Endodermal cell (in vitro differentiated cells): ENCODE data around the gene RCVRN. TPM values are rescaled to one million over a fixed set of nuclear protein-coding genes. Genes with fewer than 3 reads are reported as not detected.

Source experiments
- DNase-seq: peaks from one replicate; pipeline ENCODE4 v3.0.0-alpha.2; 2017
- H3K27ac ChIP-seq: 2 replicates; pipeline ENCODE4 v1.5.1; 2013; ENCODE audit warnings: mild to moderate bottlenecking, low read depth, low read length, moderate library complexity
- H3K27me3 ChIP-seq: 2 replicates; pipeline ENCODE4 v1.6.1; 2013; ENCODE audit warnings: mild to moderate bottlenecking, low read length, moderate library complexity; ENCODE audit not compliant: insufficient read depth, control insufficient read depth, poor library complexity, severe bottlenecking
- H3K36me3 ChIP-seq: 2 replicates; pipeline ENCODE4 v1.7.0; 2013; ENCODE audit warnings: mild to moderate bottlenecking, low read length, moderate library complexity; ENCODE audit not compliant: control insufficient read depth, insufficient read depth
- H3K4me1 ChIP-seq: one replicate; pipeline ENCODE4 v1.7.0; 2013; ENCODE audit warnings: low read length; ENCODE audit not compliant: control insufficient read depth, insufficient read depth
- H3K4me3 ChIP-seq: 2 replicates; pipeline ENCODE4 v1.5.1; 2013; ENCODE audit warnings: mild to moderate bottlenecking, low read length, moderate library complexity
- H3K9ac ChIP-seq: 2 replicates; pipeline ENCODE4 v1.6.1; 2013; ENCODE audit warnings: mild to moderate bottlenecking, low read length, moderate library complexity; ENCODE audit not compliant: poor library complexity, severe bottlenecking; ENCODE audit errors: extremely low read depth
- H3K9me3 ChIP-seq: 2 replicates; pipeline ENCODE4 v1.6.1; 2013; ENCODE audit warnings: mild to moderate bottlenecking, low read length, moderate library complexity; ENCODE audit not compliant: control insufficient read depth
- H3K27ac Mint-ChIP-seq: 2 replicates; pipeline ENCODE4 v1.8.0; 2020; ENCODE audit warnings: mixed read lengths
- H3K27me3 Mint-ChIP-seq: 2 replicates; pipeline ENCODE4 v1.8.0; 2021; ENCODE audit warnings: mild to moderate bottlenecking, mixed read lengths; ENCODE audit not compliant: insufficient read depth
- H3K36me3 Mint-ChIP-seq: 2 replicates; pipeline ENCODE4 v1.8.0; 2020; ENCODE audit warnings: low read depth, mixed read lengths
- H3K4me1 Mint-ChIP-seq: 2 replicates; pipeline ENCODE4 v1.8.0; 2020; ENCODE audit warnings: mixed read lengths
- H3K4me3 Mint-ChIP-seq: 2 replicates; pipeline ENCODE4 v1.8.0; 2020; ENCODE audit warnings: mild to moderate bottlenecking, moderate library complexity, mixed read lengths
- H3K9me3 Mint-ChIP-seq: 2 replicates; pipeline ENCODE4 v1.8.0; 2020; ENCODE audit warnings: mild to moderate bottlenecking, mixed read lengths
- CTCF ChIP-seq: fragments of 200-600 bp; sonication (generic); conservative IDR thresholded peaks from 2 replicates; pipeline ENCODE4 v1.5.0; 2021; ENCODE audit warnings: antibody characterized with exemption, mild to moderate bottlenecking
- WGBS, 2 experiments: methylation state at CpG; one replicate each; pipeline versions ENCODE4 v1.1.5 to v1.1.7; 2013; ENCODE audit warnings: missing lambda C conversion rate in 2 of 2, mixed read lengths in 1 of 2; ENCODE audit not compliant: insufficient coverage in 1 of 2, insufficient read length in 1 of 2; 5-methylcytosine and 5-hydroxymethylcytosine counted together
- long read RNA-seq, 4 experiments: library from polyadenylated mRNA in 2 of 4; library from RNA in 1 of 4; library from capped mRNA in 1 of 4; stranded (forward) in 3 of 4; unstranded in 1 of 4; transcript quantifications; one replicate each; pipeline ENCODE4 v2.0.0, GENCODE V29; 2020 to 2021; ENCODE audit warnings: inconsistent platforms in 1 of 4
- polyA plus RNA-seq, 2 experiments: library from polyadenylated mRNA; stranded (reverse); fragments of 50-300 nt; gene quantifications; one replicate each; pipeline ENCODE4 v1.2.3, GENCODE V29; 2013
- total RNA-seq, 2 donors: library from RNA; stranded (reverse); fragmentation: NEBNext Ultra II Directional in 1 of 2; extraction: Animal tissue kit (Norgen Biotek cat#: 25700) in 1 of 2; gene quantifications; 2 replicates in 1 of 2; 3 replicates in 1 of 2; pipeline ENCODE4 v1.2.1, GENCODE V29; 2021

RCVRN gene
- not detected for total RNA-seq
- polyA plus RNA-seq (2013, experiment 1 of 2): not detected
- not detected for polyA plus RNA-seq (2013, experiment 2 of 2)
- long read RNA-seq, experiment 1: 0 reads
- long read RNA-seq, experiment 2: 0 reads
- long read RNA-seq, experiment 3: 0 reads
- long read RNA-seq, experiment 4: 0 reads

- Mint-ChIP-seq H3K27ac (no peak within 1 kb of the TSS), H3K4me3 (no peak within 1 kb of the TSS), H3K9me3 (no peaks in the 10 kb centered on the region), H3K36me3 (no peaks in the 10 kb centered on the region), H3K4me1 (peaks cover 12% of the 10 kb centered on the region), H3K27me3 (peaks cover 9% of the 10 kb centered on the region)
- H3K4me1 ChIP-seq: peaks cover 5% of the 10 kb centered on the region
- H3K27me3 ChIP-seq: no peaks in the 10 kb centered on the region
- no peak within 1 kb of the TSS for H3K27ac ChIP-seq
- WGBS, 2 experiments: 96 to 100% methylated on average over 2 to 11 of the region's 11 CpGs
- H3K9me3 ChIP-seq: no peaks in the 10 kb centered on the region
- DNase-seq: no peak
- H3K36me3 ChIP-seq: no peaks in the 10 kb centered on the region
- TF ChIP-seq CTCF: no peak
- H3K4me3 ChIP-seq: no peak within 1 kb of the TSS
- H3K9ac ChIP-seq: no peak within 1 kb of the TSS
Observed at GRCh38 chr17:9905078-9905415, at the start of gene RCVRN. TSS of gene RCVRN (minus strand) at chr17:9905271. CDS start at chr17:9905180, 91 bp downstream.

GRCh38 chr17:9953492-9953891 is 48.4 kb upstream of the RCVRN start:
- H3K27ac Mint-ChIP-seq: no peak overlapping the region
- no peaks in the 10 kb centered on the region for H3K9me3 Mint-ChIP-seq
- H3K4me1 ChIP-seq: no peaks in the 10 kb centered on the region
- no peaks in the 10 kb centered on the region for H3K27me3 Mint-ChIP-seq
- 91 to 93% methylated on average over 9 to 10 of the region's 10 CpGs for WGBS, 2 experiments
- H3K4me3 ChIP-seq: no peak overlapping the region
- no peaks in the 10 kb centered on the region for H3K36me3 ChIP-seq
- H3K9ac ChIP-seq: no peak overlapping the region
- no peak overlapping the region for H3K4me3 Mint-ChIP-seq
- no peak overlapping the region for H3K27ac ChIP-seq
- TF ChIP-seq CTCF: no peak
- H3K9me3 ChIP-seq: no peaks in the 10 kb centered on the region
- no peak for DNase-seq
- no peaks in the 10 kb centered on the region for H3K36me3 Mint-ChIP-seq
- no peaks in the 10 kb centered on the region for H3K27me3 ChIP-seq
- no peaks in the 10 kb centered on the region for H3K4me1 Mint-ChIP-seq

GRCh38 chr17:9951803-9952202 is 46.7 kb upstream of the RCVRN start:
- Mint-ChIP-seq H3K27me3 (peaks cover 2% of the 10 kb centered on the region), H3K27ac (no peak overlapping the region), H3K4me1 (no peaks in the 10 kb centered on the region), H3K36me3 (no peaks in the 10 kb centered on the region), H3K9me3 (no peaks in the 10 kb centered on the region), H3K4me3 (no peak overlapping the region)
- H3K27ac ChIP-seq: no peak overlapping the region
- no peak overlapping the region for H3K9ac ChIP-seq
- H3K36me3 ChIP-seq: no peaks in the 10 kb centered on the region
- H3K27me3 ChIP-seq: no peaks in the 10 kb centered on the region
- H3K9me3 ChIP-seq: no peaks in the 10 kb centered on the region
- no peak overlapping the region for H3K4me3 ChIP-seq
- no peaks in the 10 kb centered on the region for H3K4me1 ChIP-seq
- WGBS, 2 experiments: 88 to 94% methylated on average over 3 to 5 of the region's 5 CpGs
- no peak for DNase-seq
- TF ChIP-seq CTCF: no peak
